K562 treated with DMSO at 1 percent for 12 hours (cell line): ENCODE measurements around the gene B4GALNT2. TPM values are rescaled to one million over a fixed set of nuclear protein-coding genes. Genes with fewer than 3 reads are reported as not detected.

Source experiments
- total RNA-seq: library from RNA; unstranded; fragments of 300-600 nt; gene quantifications from 2 replicates; pipeline ENCODE4 v1.2.3, GENCODE V29; 2022; ENCODE audit not compliant: insufficient read depth

B4GALNT2 gene, protein sequence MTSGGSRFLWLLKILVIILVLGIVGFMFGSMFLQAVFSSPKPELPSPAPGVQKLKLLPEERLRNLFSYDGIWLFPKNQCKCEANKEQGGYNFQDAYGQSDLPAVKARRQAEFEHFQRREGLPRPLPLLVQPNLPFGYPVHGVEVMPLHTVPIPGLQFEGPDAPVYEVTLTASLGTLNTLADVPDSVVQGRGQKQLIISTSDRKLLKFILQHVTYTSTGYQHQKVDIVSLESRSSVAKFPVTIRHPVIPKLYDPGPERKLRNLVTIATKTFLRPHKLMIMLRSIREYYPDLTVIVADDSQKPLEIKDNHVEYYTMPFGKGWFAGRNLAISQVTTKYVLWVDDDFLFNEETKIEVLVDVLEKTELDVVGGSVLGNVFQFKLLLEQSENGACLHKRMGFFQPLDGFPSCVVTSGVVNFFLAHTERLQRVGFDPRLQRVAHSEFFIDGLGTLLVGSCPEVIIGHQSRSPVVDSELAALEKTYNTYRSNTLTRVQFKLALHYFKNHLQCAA
- not detected in 2 replicates for total RNA-seq

DNA sequence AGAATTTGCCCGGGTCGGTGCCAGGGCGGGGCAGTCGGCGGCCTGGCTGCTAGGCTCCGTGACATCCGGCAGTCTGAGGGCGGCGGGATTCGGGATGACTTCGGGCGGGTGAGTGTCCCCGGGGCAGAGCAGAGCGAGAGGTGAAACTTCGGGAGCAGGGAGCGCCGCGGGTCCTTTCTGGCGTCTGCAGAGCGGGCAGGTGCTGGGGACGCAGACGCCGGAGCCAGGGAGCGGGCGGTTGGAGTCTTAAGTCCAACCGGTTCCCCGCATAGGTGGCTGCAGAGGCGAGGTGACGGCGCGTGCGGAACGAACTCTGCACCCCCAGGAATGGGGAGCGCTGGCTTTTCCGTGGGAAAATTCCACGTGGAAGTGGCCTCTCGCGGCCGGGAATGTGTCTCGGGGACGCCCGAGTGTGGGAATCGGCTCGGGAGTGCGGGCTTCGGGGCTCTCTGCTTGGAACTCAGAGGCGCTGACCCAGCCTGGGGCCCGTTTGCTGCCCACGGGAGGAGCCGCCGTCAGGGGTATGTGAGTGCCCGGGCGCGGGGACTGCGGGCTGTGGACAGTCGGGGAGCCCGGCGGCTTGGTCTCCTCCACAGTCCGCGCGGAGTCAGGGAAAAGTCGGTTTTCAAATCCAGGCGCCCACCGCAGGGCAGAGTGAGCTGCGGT, at the start of gene B4GALNT2:
Gene B4GALNT2 (plus strand): TSS at position 71 of the 666 bp plus-strand sequence. CDS start 24 bp downstream, at position 95.

DNA sequence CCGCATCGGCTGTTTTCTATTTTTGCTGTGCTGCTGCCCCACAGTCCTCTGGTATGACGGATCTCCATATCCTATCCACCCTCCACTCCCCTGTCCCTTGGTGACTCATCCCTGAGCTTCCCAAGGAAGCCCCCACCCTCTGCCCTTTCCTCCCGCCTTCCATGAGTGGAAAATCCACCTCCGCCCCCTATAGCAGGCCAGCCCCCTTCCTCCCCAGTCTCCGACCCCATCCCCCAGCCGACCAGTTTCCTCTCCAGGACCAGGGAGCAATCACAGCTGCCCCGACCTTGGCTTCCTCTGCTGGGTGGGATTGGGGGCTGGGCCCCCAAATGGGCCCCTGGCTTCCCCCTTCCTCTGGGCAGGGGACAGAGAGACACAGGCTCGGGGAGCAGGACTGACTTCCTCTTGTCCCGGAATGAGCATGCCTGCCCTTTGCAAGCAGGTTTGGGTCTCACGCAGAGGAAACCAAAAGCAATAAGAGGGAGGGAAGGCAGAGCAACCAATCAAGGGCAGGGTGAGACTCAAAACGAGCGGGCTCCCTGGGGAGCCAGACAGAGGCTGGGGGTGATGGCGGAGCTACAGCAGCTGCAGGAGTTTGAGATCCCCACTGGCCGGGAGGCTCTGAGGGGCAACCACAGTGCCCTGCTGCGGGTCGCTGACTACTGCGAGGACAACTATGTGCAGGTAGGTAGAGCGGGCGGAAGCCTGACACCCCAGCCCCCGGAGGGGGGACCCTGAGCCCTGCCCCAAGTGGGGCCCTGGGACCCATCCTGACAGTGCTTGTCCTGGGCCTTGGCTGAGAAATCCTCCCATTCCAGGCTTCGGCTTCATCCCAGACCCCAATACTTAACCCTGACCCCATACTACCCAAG, 77.8 kb downstream of the B4GALNT2 start, which contains the start of the genes ABI3 and GNGT2:
Gene ABI3 (plus strand): TSS at position 550 of the 872 bp plus-strand sequence. CDS start 18 bp downstream, at position 568.
Gene GNGT2 (minus strand): TSS at position 417 of the 872 bp plus-strand sequence. CDS start 3,152 bp downstream, outside the sequence.

Other genes with a start within 250 kb of the B4GALNT2 start
- gene ATP5MC1, start 240.0 kb upstream of the B4GALNT2 start, total RNA-seq: 83.4 and 137 TPM in 2 replicates
- gene UBE2Z, start 224.4 kb upstream of the B4GALNT2 start, total RNA-seq: 35.5 and 57.2 TPM in 2 replicates
- gene SNF8, start 187.9 kb upstream of the B4GALNT2 start, total RNA-seq: 108 and 121 TPM in 2 replicates
- not detected in 2 replicates for gene GIP, start 164.2 kb upstream of the B4GALNT2 start, total RNA-seq
- gene IGF2BP1, start 135.4 kb upstream of the B4GALNT2 start, total RNA-seq: 8.8 and 32.3 TPM in 2 replicates
- not detected in 2 replicates for gene GNGT2, start 77.8 kb downstream of the B4GALNT2 start, total RNA-seq
- gene ABI3, start 77.9 kb downstream of the B4GALNT2 start, total RNA-seq: not detected in 2 replicates
- 0.58 TPM in 1 of 2 replicates, not detected in the other for gene PHOSPHO1, start 98.0 kb downstream of the B4GALNT2 start, total RNA-seq
- gene ZNF652, start 229.5 kb downstream of the B4GALNT2 start, total RNA-seq: 3.5 and 11.2 TPM in 2 replicates